H1 (cell line): ENCODE data around the gene TDRD3. TPM values are rescaled to one million over a fixed set of nuclear protein-coding genes. Genes with fewer than 3 reads are reported as not detected.

Experiments
- CHD2 ChIP-seq: IDR thresholded peaks from 2 replicates; pipeline ENCODE4 v1.6.1; 2012; ENCODE audit warnings: low read length, improper control_type of control experiment
- CHD7 ChIP-seq: fragments of 300-600 bp; sonication (generic); IDR thresholded peaks from 2 replicates; pipeline ENCODE4 v1.7.1; 2012; ENCODE audit warnings: low read length, moderate library complexity, mild to moderate bottlenecking, inconsistent platforms; ENCODE audit not compliant: insufficient replicate concordance
- CREB1 ChIP-seq: IDR thresholded peaks from 2 replicates; pipeline ENCODE4 v1.6.1; 2012; ENCODE audit warnings: inconsistent platforms
- JUN ChIP-seq: IDR thresholded peaks from 2 replicates; pipeline ENCODE4 v1.6.1; 2011; ENCODE audit warnings: low read depth, mild to moderate bottlenecking, improper control_type of control experiment, low read length
- RBBP5 ChIP-seq: IDR thresholded peaks from 2 replicates; pipeline ENCODE4 v1.7.1; 2012; ENCODE audit warnings: low read depth, mild to moderate bottlenecking, inconsistent platforms, low read length, moderate library complexity, borderline replicate concordance
- RNF2 ChIP-seq: fragments of 200-900, 300-1000 bp; sonication (generic); IDR thresholded peaks from 2 replicates; pipeline ENCODE4 v1.7.1; 2016; ENCODE audit warnings: borderline replicate concordance, low read depth, mild to moderate bottlenecking, antibody characterized with exemption, low read length; ENCODE audit not compliant: poor library complexity, severe bottlenecking; ENCODE audit errors: missing control alignments
- polyA plus RNA-seq, 7 experiments: library from polyadenylated mRNA; depleted of rRNA in 3 of 7; stranded (reverse) in 5 of 7; unstranded in 2 of 7; fragments of >200 nt in 5 of 7; fragments of 200-250 nt in 2 of 7; gene quantifications; 1 replicate in 5 of 7; 2 replicates in 1 of 7; 4 replicates in 1 of 7; pipeline versions ENCODE4 v1.2.1 to v1.2.3, GENCODE V29; 2011 to 2013; ENCODE audit warnings: missing spikeins in 2 of 7, mixed read lengths in 2 of 7
- total RNA-seq: library from RNA; stranded (reverse); fragmentation: NEBNext Ultra II Directional; extraction: Animal tissue kit (Norgen Biotek cat#: 25700); gene quantifications from 2 replicates; pipeline ENCODE4 v1.2.1, GENCODE V29; 2021

The TDRD3 gene
- total and polyA plus RNA-seq, 2 of the 8 experiments (the other 6 are each of a cell fraction or from before 2014, with no cell fraction given): 2.5 to 14.7 TPM

- TF ChIP-seq RBBP5 (no peak), CREB1 (no peak), CHD2 (no peak), RNF2 (no peak), JUN (no peak), CHD7 (no peak)
These were observed 2.0 kb downstream of the TDRD3 start (continued) for GRCh38 chr13:60398907-60399589.
